NCI-H69 (cell line): ENCODE measurements around the gene KAZN.

Experiments
- DNase-seq: peaks from one replicate; lab custom pipeline; 2025; lab: John Stamatoyannopoulos, UW

The KAZN gene

DNA sequence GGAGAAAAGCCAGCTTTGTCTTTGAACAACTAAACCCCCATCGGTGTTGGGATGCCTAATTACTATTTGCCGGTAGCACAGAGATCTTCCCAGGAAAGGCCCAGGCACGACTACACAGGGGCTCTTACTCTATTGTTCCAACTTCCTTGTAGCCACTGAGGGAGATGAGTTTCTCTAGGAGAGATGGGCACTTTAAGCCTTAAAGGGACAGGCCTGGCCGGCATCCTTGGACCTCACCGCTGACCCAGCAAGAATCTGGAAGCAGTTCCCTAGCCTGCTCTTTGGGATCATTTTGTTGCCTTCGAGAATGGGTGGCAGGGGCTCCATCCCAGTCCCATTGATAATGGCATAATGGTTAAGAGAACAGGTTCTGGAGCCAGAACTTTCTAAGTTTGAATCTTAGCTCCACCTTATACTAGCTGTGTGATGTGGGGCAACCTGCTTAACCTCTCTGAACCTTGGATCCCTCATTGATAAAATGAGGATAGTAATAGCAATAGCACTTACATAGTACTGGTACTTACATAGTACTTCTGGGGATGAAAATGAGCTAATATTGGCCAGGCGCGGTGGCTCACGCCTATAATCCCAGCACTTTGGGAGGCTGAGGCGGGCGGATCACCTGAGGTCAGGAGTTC is 316.0 kb downstream of the KAZN start:
- DNase-seq, result peak; percentile 68

DNA sequence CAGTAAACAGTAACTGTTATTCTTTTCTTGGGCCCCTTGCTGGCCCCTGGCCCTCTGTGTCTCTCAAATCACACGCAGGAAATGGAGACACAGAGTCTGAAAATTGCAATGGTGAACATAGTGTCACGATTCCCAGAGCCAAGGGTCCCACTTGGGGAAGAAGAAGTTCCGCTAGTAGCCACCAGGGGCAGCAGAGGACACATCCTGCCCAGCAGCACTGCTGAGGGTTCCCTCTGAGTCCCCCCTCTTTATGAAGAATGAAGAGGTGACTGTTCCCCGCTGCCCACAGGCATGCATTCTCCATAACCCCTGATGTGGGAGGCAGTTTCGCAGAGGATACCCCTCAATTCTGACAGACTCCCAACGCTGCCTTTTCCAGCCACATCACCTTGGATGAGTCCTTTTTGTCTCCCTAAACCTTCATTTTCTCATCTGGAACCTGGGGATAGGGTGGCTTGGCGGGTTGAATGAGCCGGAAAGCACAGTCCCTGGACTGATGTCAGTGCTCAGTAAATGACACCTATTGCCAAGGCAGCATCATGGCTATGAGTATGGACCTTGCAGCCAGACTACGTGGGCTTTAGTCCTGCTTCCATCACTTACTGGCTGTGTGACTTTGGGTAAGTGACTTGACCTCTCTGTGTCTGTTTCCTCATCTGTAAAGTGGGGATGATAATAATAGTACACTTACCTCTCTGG is 317.0 kb downstream of the KAZN start:
- DNase-seq, result peak; percentile 49

DNA sequence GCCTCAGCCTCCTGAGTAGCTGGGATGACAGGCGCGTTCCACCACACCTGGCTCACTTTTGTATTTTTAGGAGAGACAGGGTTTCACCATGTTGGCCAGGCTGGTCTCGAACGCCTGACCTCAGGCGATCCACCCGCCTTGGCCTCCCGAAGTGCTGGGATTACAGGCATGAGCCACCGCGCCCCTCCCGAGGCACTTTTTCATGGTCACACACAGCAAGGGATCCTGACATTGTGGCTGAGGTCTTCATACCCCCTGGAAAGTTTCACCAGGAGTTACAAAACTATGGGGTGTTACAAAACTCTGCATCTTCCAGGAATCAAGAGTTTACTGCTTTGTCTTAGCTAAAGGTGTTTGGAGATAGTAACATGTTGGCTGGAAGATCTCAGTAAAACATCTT is 320.8 kb downstream of the KAZN start:
- DNase-seq, result no peak

DNA sequence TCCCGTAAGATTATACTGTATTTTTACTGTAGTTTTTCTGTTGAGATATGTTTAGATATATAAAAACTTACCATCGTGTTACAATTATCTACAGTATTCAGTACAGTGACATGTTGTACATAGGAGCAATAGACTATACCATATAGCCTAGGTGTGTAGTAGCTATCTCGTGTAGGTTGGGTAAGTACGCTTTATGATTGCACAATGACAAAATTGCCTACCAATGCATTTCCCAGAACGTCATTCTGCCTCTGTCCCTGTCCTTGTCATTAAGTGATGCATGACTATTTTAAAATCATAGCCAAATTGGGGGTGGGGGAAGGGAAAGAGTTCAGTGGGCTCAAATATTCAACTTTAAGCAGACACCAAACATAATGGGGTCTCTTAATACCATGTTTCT is 321.3 kb downstream of the KAZN start:
- DNase-seq, result no peak

GRCh38 chr1:14921057-14921456 is 322.6 kb downstream of the KAZN start:
- DNase-seq, result no peak

- peak; percentile 33 for DNase-seq
These were observed 324.6 kb downstream of the KAZN start for GRCh38 chr1:14922942-14923726.

DNA sequence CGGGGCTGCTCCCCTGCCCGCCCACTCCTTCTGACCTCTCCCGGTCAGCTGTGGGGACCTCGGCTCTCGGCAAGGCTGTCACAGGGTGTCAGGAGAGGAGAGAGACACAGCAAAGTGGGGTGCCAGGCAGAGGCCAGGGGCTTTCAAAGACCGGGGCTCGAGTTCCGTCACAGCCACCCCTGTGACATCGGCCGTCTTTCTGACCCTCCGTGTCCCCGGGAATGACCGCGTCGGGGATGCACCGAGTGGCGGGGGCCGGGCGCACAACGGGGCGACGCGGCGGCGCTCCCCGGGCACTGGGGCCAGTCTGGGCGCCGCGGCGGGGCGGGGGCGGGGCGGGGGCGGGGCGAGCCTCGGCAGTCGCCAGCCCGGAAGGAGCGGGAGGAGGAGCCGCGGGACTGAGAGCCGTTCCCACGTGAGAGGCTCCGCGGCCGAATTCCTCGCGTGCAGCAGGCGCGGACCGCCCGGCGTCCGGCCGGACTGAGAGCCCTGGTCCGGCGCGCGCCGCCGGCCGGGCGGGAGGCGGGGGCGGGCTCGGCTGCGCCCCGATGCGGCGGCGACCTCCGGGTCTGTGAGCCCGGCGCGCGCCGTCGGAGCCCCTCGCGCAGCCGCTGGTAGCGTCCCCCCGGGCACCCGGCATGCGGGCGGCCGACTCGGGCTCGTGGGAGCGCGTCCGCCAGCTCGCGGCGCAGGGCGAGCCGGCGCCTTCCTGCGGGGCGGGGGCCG is 325.4 kb downstream of the KAZN start:
- peak; percentile 74 for DNase-seq

GRCh38 chr1:14924455-14925331 is 326.2 kb downstream of the KAZN start:
- DNase-seq, result peak; percentile 56

DNA sequence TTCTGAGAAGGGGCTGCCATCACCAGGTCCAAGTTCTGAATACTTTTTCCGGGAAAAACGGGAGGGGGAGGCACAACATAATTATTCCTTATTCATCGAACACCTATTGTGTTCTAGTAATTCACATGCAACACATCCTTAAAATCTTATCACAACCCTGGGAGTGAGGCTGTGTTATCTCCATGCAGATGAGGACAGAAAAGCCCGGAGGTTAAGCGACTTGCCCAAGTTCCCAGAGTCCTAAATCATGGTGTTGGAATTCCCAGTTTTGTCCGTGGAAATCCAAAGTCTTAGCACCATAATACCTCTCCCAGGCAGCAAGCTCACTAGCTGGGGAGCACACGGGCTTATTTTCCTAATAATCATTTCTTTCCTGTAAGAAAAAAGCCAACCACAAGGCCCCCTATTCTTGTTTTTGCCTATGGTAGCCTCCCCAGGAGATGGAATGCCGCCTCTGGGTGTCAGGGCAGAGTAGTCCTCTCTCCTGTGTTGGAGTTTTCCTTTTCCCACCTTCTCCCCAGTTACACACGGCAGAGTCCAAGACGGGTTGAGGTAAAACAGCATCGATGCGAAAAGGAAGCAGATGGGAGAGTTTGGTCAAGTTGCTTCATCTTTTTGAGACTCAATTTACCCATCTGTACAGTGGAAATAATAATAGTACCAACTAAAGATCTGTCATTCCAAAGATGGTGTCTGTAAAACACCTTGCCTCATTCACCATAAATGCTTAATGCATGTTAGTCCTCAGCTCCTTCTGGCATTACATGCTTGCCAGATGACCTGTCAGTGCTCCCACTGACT is 327.1 kb downstream of the KAZN start:
- no peak for DNase-seq

DNA sequence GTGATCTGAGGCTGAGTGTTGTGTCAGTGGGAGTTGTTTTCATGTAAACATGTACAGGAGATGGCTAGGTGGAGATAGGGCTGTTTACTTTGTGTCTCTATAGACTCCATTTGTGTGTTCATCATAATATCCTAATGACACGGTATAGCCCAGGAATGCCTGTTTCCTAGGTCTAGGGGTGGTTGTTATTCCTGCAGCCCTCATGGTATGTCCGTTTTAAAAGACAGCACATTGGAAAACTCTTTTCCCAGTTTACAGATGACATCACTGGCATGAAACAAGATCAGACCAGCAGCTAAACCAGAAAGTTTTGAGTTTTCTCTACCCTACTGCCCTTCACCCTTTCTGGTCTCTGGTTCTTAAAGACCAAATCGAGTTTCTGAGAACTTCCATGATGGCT is 327.7 kb downstream of the KAZN start:
- DNase-seq, result no peak

DNA sequence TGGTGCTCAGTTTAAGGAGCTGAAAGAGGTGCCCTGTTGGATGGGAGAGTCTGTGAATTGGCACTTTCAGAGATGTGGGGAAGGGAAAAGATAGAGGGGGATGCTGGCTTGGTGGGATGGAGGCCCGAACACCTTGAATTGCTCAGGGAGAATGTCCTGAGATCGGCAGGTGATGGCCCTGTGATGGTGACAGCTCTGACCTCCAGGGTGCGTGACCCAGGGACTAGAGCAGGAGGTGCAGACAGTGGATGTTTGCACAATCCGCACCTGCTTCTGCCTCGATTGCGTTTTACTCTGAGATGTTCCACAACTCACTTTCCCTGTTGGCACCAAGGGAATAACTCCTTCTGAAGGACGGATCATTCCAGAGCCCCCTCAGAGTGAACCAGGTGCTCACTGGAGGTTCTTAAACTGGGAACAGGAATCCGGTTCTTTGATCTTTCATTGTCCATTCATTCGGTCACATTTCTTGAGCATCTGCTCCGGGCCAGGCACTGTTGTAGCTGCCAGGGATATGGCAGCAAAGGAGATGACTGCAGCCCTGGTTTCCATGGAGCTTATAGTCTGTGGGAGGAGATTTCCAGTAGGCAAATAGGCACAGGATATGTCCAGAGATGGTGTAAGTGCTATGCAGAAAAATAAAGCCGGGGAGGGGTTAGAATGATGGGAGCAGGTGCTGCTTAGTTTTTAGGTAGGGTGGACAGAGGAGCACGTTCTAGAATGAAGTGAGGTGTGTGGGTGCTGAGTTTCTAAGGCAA is 328.5 kb downstream of the KAZN start:
- DNase-seq, result peak; percentile 54

DNA sequence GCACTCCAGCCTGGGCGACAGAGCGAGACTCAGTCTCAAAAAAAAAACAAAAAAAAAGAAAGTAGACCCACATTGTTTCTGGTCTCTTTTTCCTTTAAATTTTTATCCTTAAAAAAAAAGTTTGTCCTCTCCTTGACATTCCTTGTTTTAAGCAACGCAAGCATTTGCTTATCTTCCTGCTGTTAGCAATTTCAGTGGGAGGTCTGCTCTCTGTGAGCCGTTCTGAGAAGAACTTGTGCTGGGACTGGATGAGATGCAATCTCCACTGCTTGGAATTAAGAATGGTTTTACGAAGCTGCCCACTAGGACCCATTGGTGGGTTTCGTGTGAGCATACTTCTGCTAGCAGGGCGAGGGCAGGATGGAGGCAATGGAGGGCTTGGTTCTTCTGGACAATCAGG is 329.9 kb downstream of the KAZN start:
- DNase-seq, result no peak

DNA sequence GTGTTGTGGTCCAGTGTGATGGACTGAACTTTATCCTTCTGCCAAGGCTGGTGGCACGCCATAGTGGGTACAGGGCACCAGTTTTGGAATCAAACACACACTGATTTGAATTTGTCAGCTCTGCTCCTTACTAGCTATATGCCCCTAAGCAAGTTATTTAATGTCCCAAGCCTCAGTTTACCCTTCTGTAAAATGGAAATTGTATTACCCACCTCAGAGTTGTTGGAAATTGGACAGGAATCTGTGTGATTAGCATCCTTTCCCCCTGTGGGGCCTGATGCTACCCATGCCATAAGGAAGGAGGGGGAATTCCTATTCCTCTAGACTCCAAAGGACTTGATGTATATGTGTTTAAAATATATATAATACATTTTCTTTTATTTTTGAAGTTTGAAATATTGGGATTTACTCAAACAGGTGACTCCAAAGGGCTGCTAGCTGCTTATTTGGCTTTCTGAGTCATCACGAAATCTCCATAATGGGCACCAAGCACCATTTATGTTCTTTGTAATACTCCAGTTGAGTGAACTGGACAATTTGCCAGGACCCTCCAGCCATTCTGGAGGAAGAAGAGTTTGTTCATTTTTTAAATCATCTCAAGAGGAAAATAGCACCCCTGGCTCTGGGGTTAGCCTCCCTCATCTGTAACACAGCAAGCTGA is 330.5 kb downstream of the KAZN start:
- no peak for DNase-seq

DNA sequence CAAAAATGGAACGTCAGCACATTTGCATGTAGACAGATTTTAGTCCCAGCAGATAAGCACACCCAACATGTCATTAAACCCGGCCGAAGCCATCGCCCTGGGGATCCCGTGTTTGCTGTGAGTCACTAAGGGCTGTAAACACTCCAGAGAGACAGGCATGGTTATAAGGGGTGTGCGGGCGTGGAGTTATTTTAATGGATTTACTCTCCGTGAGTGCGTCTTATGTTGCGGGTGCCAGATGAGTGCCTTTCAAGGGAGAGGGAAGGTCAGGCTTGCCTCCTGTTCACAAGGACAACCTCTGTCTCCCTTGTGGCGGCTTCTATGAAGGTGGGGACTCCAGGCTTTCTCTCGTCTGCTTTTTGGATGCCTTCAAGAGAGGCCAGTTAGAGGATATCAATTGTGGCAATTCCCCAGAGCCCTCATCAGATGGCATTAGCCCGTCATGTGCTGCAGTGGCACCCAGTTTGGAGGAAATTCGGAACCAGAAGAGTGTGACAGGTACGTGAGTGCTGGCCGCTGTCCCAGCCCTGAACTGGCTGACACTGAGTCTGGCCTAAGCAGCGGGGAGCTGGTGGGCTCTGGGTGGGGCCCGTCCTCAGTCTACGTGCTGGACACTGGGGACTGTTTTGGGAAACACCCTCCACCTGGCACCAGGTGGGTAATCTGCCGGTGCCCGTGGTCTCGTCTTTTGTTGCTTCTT is 331.2 kb downstream of the KAZN start:
- DNase-seq, result peak; percentile 86

GRCh38 chr1:14930247-14930965 is 331.9 kb downstream of the KAZN start:
- DNase-seq, result no peak

- DNase-seq, result no peak
These were observed 333.7 kb downstream of the KAZN start for GRCh38 chr1:14932034-14932638.

DNA sequence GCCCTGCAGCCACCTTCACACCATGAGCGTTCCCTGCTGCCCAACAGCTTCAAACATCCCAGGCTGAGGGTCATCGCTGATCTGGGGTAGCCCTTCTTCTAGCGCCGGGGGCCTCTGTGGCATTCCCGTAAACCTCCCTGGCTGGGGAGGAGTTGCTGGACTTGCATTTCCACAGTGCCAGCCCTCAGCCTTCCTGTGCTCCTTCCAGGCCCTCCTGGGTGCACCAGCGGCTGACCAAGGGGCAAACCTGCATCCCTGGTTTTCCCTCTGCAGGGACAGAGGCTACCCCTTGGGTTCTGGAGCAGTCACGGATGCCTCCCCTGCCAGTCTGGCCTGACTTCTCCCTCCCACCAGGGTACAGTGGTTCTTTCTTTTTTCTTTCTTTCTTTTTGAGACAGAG is 336.4 kb downstream of the KAZN start:
- no peak for DNase-seq

- DNase-seq, result no peak
These were observed 338.3 kb downstream of the KAZN start for GRCh38 chr1:14936815-14937214.
